ENCODE data around the gene PTPRA.

GRCh38 chr20:3014179-3014578 lies 140.9 kb downstream of the PTPRA start:
- TF ChIP-seq CTCF (conservative IDR thresholded peaks at IDR 0.05; ENCODE audit: low read depth, low read length) (no peak), EZH2 (IDR thresholded peaks at IDR 0.05; ENCODE audit: borderline replicate concordance, low read depth, low read length, poor library complexity, severe bottlenecking) (no peak)
